DOHH2 (cell line): ENCODE results near the gene BCAS1.

Experiments used
- EZH2phosphoT487 ChIP-seq: fragments of 200-600 bp; sonication (generic); IDR thresholded peaks from 2 replicates; pipeline ENCODE4 v1.6.1; 2017; ENCODE audit warnings: borderline replicate concordance, mild to moderate bottlenecking, antibody characterized with exemption, low read length, moderate library complexity, mixed read lengths
- TF ChIP-seq, protein P1 (sequence below): fragments of 200-600 bp; sonication (generic); IDR thresholded peaks from one replicate; pipeline ENCODE4 v1.5.1; 2014; ENCODE audit warnings: antibody characterized with exemption, mild to moderate bottlenecking, low read depth, low read length; ENCODE audit not compliant: poor library complexity, severe bottlenecking

DNA sequence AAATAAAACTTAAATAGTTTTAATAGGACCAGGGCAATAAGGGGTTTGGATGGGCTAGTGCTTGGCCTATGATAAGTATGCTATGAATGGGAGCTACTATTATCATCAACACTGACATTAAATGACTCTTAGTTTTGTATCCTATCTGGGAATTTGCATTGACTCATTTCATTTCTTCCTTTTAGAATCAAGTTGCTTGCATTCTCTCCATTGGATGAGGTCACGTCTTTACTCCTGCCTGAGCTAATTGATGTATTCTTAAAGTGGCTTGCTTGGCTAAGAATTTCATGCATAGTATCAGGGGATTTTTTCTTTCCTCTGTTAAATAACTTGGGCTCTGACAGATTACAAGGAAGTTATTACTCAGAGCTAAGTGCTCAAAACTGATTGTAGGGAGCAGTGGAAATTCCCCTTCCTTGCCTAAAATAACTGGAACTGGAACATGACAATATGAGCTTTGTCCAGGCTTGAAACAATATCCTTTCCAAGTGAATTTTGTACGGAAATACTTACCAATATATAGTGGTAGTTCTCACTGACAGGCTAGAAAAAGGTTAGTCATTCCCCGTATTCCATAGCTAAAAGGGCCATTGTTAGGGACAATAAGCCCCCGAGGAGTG lies 169.9 kb downstream of the BCAS1 start:
- TF ChIP-seq, protein P1, sequence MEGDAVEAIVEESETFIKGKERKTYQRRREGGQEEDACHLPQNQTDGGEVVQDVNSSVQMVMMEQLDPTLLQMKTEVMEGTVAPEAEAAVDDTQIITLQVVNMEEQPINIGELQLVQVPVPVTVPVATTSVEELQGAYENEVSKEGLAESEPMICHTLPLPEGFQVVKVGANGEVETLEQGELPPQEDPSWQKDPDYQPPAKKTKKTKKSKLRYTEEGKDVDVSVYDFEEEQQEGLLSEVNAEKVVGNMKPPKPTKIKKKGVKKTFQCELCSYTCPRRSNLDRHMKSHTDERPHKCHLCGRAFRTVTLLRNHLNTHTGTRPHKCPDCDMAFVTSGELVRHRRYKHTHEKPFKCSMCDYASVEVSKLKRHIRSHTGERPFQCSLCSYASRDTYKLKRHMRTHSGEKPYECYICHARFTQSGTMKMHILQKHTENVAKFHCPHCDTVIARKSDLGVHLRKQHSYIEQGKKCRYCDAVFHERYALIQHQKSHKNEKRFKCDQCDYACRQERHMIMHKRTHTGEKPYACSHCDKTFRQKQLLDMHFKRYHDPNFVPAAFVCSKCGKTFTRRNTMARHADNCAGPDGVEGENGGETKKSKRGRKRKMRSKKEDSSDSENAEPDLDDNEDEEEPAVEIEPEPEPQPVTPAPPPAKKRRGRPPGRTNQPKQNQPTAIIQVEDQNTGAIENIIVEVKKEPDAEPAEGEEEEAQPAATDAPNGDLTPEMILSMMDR = no peak
- no peak for TF ChIP-seq EZH2phosphoT487
